Activated naive CD4-positive, alpha-beta T cell treated with anti-CD3 and anti-CD28 coated beads, Interleukin-2, amount 50 U/mL, for 72 hours (primary cell): ENCODE results near the gene CCDC85C. TPM values are rescaled to one million over a fixed set of nuclear protein-coding genes. Genes with fewer than 3 reads are reported as not detected.

Experiments used
- ATAC-seq, 2 donors: fragments of 150-1000 bp; cut with Tn5 transposase; 2 replicates each; pipeline ENCODE4 v1.10.0; 2021; ENCODE audit warnings: mild to moderate bottlenecking in 2 of 2, moderate library complexity in 2 of 2
- DNase-seq, 2 donors: peaks; one replicate each; pipeline ENCODE4 v3.0.0; 2021 to 2022; ENCODE audit warnings: low spot score in 2 of 2
- H3K27ac Mint-ChIP-seq, 2 donors: one replicate each; pipeline ENCODE4 v1.8.0; 2022; ENCODE audit warnings: mild to moderate bottlenecking in 2 of 2, mixed read lengths in 2 of 2
- H3K36me3 Mint-ChIP-seq, 2 donors: one replicate each; pipeline ENCODE4 v1.8.0; 2022; ENCODE audit warnings: mixed read lengths in 2 of 2
- H3K9me3 Mint-ChIP-seq, 2 donors: one replicate each; pipeline ENCODE4 v1.8.0; 2022; ENCODE audit warnings: mixed read lengths in 2 of 2
- total RNA-seq, 2 donors: library from RNA; stranded (reverse); gene quantifications; one replicate each; pipeline ENCODE4 v1.2.3, GENCODE V29; 2022

The CCDC85C gene
- total RNA-seq, 2 donors from 2014 or later = 5.1 to 8.4 TPM

- ATAC-seq (no peak), DNase-seq (no peak)
- peaks cover 17% of the 10 kb centered on the region in 2 donors for H3K36me3 Mint-ChIP-seq
- H3K9me3 Mint-ChIP-seq = no peaks in the 10 kb centered on the region
- peak overlapping the region; percentile 73 to 93 for H3K27ac Mint-ChIP-seq
These were observed 124.7 kb downstream of the CCDC85C start for GRCh38 chr14:99479160-99479905.

- DNase-seq = no peak
- Mint-ChIP-seq H3K27ac (no peak overlapping the region), H3K9me3 (no peaks in the 10 kb centered on the region), H3K36me3 (peaks cover 17% of the 10 kb centered on the region in 2 donors)
- ATAC-seq = no peak
These were observed 125.9 kb downstream of the CCDC85C start for GRCh38 chr14:99478128-99478527.

GRCh38 chr14:99476864-99477263, 127.1 kb downstream of the CCDC85C start:
- no peak for DNase-seq
- Mint-ChIP-seq H3K27ac (no peak overlapping the region), H3K36me3 (peaks cover 12 to 13% of the 10 kb centered on the region in 2 donors), H3K9me3 (no peaks in the 10 kb centered on the region)
- ATAC-seq = no peak

- no peak overlapping the region for H3K27ac Mint-ChIP-seq
- ATAC-seq (no peak), DNase-seq (no peak)
- H3K36me3 Mint-ChIP-seq = peaks cover 4 to 6% of the 10 kb centered on the region in 2 donors
- H3K9me3 Mint-ChIP-seq = no peaks in the 10 kb centered on the region
These were observed 128.3 kb downstream of the CCDC85C start for GRCh38 chr14:99475660-99476059.

GRCh38 chr14:99475179-99475578, 128.8 kb downstream of the CCDC85C start:
- peaks cover 4 to 6% of the 10 kb centered on the region in 2 donors for H3K36me3 Mint-ChIP-seq
- DNase-seq (no peak), ATAC-seq (no peak)
- H3K27ac Mint-ChIP-seq = no peak overlapping the region
- no peaks in the 10 kb centered on the region for H3K9me3 Mint-ChIP-seq

GRCh38 chr14:99473458-99473857, 130.5 kb downstream of the CCDC85C start:
- ATAC-seq = no peak
- DNase-seq = no peak
- Mint-ChIP-seq H3K9me3 (no peaks in the 10 kb centered on the region), H3K27ac (no peak overlapping the region), H3K36me3 (no peaks in the 10 kb centered on the region)

- Mint-ChIP-seq H3K9me3 (no peaks in the 10 kb centered on the region), H3K27ac (peak overlapping the region in 1 of 2 donors; percentile 53), H3K36me3 (no peaks in the 10 kb centered on the region)
- ATAC-seq (no peak), DNase-seq (no peak)
These were observed 131.1 kb downstream of the CCDC85C start for GRCh38 chr14:99472937-99473336.

GRCh38 chr14:99471731-99472130, 132.3 kb downstream of the CCDC85C start:
- no peaks in the 10 kb centered on the region for H3K36me3 Mint-ChIP-seq
- ATAC-seq (no peak), DNase-seq (no peak)
- no peak overlapping the region for H3K27ac Mint-ChIP-seq
- H3K9me3 Mint-ChIP-seq = no peaks in the 10 kb centered on the region

GRCh38 chr14:99468836-99469592, 135.0 kb downstream of the CCDC85C start:
- Mint-ChIP-seq H3K27ac (peak overlapping the region in 1 of 2 donors; percentile 6), H3K9me3 (no peaks in the 10 kb centered on the region), H3K36me3 (no peaks in the 10 kb centered on the region)
- DNase-seq = no peak
- no peak for ATAC-seq

GRCh38 chr14:99468081-99468480, 135.9 kb downstream of the CCDC85C start:
- ATAC-seq (no peak), DNase-seq (no peak)
- Mint-ChIP-seq H3K36me3 (peaks cover 0 to 5% of the 10 kb centered on the region in 2 donors), H3K27ac (peak overlapping the region in 1 of 2 donors; percentile 58), H3K9me3 (no peaks in the 10 kb centered on the region)

- H3K36me3 Mint-ChIP-seq = peaks cover 0 to 5% of the 10 kb centered on the region in 2 donors
- peak overlapping the region in 1 of 2 donors; percentile 58 for H3K27ac Mint-ChIP-seq
- H3K9me3 Mint-ChIP-seq = no peaks in the 10 kb centered on the region
- DNase-seq (no peak), ATAC-seq (no peak)
These were observed 136.5 kb downstream of the CCDC85C start for GRCh38 chr14:99467336-99468078.

- Mint-ChIP-seq H3K36me3 (peaks cover 0 to 10% of the 10 kb centered on the region in 2 donors), H3K27ac (no peak overlapping the region), H3K9me3 (no peaks in the 10 kb centered on the region)
- ATAC-seq (no peak), DNase-seq (no peak)
These were observed 137.2 kb downstream of the CCDC85C start for GRCh38 chr14:99466758-99467157.

GRCh38 chr14:99465288-99465687, 138.7 kb downstream of the CCDC85C start:
- ATAC-seq (no peak), DNase-seq (no peak)
- Mint-ChIP-seq H3K36me3 (peaks cover 0 to 15% of the 10 kb centered on the region in 2 donors), H3K27ac (no peak overlapping the region), H3K9me3 (no peaks in the 10 kb centered on the region)

- Mint-ChIP-seq H3K36me3 (peaks cover 0 to 15% of the 10 kb centered on the region in 2 donors), H3K9me3 (no peaks in the 10 kb centered on the region), H3K27ac (no peak overlapping the region)
- DNase-seq (no peak), ATAC-seq (no peak)
These were observed 140.0 kb downstream of the CCDC85C start for GRCh38 chr14:99463974-99464373.

GRCh38 chr14:99462210-99462609, 141.8 kb downstream of the CCDC85C start:
- Mint-ChIP-seq H3K36me3 (peaks cover 0 to 17% of the 10 kb centered on the region in 2 donors), H3K27ac (no peak overlapping the region), H3K9me3 (no peaks in the 10 kb centered on the region)
- DNase-seq = no peak
- no peak for ATAC-seq

GRCh38 chr14:99461411-99462085, 142.5 kb downstream of the CCDC85C start:
- Mint-ChIP-seq H3K27ac (no peak overlapping the region), H3K36me3 (peaks cover 6 to 24% of the 10 kb centered on the region in 2 donors), H3K9me3 (no peaks in the 10 kb centered on the region)
- ATAC-seq (no peak), DNase-seq (no peak)
